C4-2B (cell line): Measurements from ENCODE around the gene INS.

Source experiments
- ZFX ChIP-seq: fragments of 450-650 bp; IDR thresholded peaks from 2 replicates; pipeline ENCODE4 v1.6.1; 2017
- TF ChIP-seq, protein P1 (sequence below): fragments of 450-650 bp; conservative IDR thresholded peaks from 2 replicates; pipeline ENCODE4 v1.5.1; 2017; ENCODE audit warnings: mild to moderate bottlenecking

DNA sequence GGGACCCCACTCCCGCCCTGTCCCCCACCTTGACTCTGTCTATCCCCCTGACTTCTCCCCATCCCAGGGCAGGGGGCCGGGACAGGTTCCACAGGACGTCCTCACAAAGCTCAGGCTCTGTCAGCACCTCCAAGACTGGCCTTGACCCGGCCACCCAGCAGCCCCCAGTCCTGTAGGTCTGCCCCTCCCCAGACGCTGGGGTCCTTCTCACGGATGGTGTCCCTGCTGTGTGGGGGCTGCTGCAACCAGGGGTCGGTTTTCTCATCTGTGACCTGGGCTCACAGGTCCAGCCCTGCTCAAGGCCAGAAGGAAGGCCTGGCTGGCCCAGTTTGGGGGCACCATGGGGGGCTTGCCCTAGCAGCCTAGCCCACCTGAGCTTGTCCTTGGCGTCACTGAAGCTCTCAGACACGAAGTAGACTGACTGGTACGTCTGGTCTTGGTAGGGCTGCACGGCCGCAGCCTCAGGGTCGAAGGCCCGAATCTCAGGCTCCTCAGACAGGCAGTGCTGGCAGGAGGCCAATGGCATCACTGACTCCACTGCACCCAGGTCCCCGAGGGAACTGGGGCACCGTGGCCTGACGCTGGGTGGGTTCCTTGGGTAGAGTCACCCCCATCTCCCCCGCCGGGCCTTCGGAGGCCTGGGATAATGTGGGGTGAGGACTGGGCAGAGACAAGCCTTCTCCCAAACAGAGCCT is 4.0 kb upstream of the INS start:
- TF ChIP-seq, protein P1, sequence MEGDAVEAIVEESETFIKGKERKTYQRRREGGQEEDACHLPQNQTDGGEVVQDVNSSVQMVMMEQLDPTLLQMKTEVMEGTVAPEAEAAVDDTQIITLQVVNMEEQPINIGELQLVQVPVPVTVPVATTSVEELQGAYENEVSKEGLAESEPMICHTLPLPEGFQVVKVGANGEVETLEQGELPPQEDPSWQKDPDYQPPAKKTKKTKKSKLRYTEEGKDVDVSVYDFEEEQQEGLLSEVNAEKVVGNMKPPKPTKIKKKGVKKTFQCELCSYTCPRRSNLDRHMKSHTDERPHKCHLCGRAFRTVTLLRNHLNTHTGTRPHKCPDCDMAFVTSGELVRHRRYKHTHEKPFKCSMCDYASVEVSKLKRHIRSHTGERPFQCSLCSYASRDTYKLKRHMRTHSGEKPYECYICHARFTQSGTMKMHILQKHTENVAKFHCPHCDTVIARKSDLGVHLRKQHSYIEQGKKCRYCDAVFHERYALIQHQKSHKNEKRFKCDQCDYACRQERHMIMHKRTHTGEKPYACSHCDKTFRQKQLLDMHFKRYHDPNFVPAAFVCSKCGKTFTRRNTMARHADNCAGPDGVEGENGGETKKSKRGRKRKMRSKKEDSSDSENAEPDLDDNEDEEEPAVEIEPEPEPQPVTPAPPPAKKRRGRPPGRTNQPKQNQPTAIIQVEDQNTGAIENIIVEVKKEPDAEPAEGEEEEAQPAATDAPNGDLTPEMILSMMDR = no peak
- TF ChIP-seq ZFX = no peak
